HEK293 (cell line): ENCODE data around the gene LAMTOR5.

Experiments
- CTCF ChIA-PET: fragments of 350-600 bp; formaldehyde crosslinking; extraction: SDS; loops from one replicate; lab custom pipeline; 2021; ENCODE audit warnings: antibody characterized with exemption; lab: Yijun Ruan, JAX
- POLR2A ChIA-PET: fragments of 300-600 bp; formaldehyde crosslinking; extraction: SDS; loops from one replicate; lab custom pipeline; 2020; ENCODE audit warnings: antibody characterized with exemption, inconsistent platforms; lab: Yijun Ruan, JAX
- H3K27ac ChIP-seq: fragments of 200-500 bp; sonication (Bioruptor generic); 2 replicates; pipeline ENCODE4 v1.5.1; 2014; ENCODE audit warnings: low read depth, low read length, control low read depth, inconsistent platforms; ENCODE audit errors: extremely low read depth
- H3K36me3 ChIP-seq, 2 experiments: fragments of 200-500 bp in 1 of 2; sonication (Bioruptor generic) in 1 of 2; 1 replicate in 1 of 2; 2 replicates in 1 of 2; pipeline ENCODE4 v1.5.1; 2014 to 2017; ENCODE audit warnings: inconsistent platforms in 2 of 2, low read length in 2 of 2; ENCODE audit not compliant: control insufficient read depth in 2 of 2, insufficient read depth in 1 of 2
- H3K4me1 ChIP-seq: fragments of 200-500 bp; sonication (Bioruptor generic); 2 replicates; pipeline ENCODE4 v1.5.1; 2014; ENCODE audit warnings: mild to moderate bottlenecking, low read length, inconsistent platforms; ENCODE audit not compliant: control insufficient read depth, insufficient read depth
- H3K4me3 ChIP-seq: 2 replicates; pipeline ENCODE4 v1.5.1; 2011; ENCODE audit warnings: low read depth, mild to moderate bottlenecking, control low read depth, low read length, moderate library complexity
- H3K9me3 ChIP-seq: fragments of 200-500 bp; sonication (Bioruptor generic); 2 replicates; pipeline ENCODE4 v1.5.1; 2014; ENCODE audit warnings: low read depth, low read length, inconsistent platforms; ENCODE audit not compliant: control insufficient read depth, insufficient read depth
- KLF16 ChIP-seq: fragments of 450-650 bp; formaldehyde crosslinking; IDR thresholded peaks from 2 replicates; pipeline ENCODE4 v1.5.1; 2017; ENCODE audit warnings: missing biosample characterization, missing genetic modification characterization
- OSR2 ChIP-seq: fragments of 450-650 bp; formaldehyde crosslinking; IDR thresholded peaks from 2 replicates; pipeline ENCODE4 v1.5.1; 2016; ENCODE audit warnings: missing biosample characterization, missing genetic modification characterization
- SETDB1 ChIP-seq: IDR thresholded peaks from one replicate; pipeline ENCODE4 v1.6.1; 2017; ENCODE audit warnings: mild to moderate bottlenecking, low read length, moderate library complexity, mixed read lengths; ENCODE audit not compliant: insufficient read length
- SP3 ChIP-seq: fragments of 450-650 bp; formaldehyde crosslinking; IDR thresholded peaks from 2 replicates; pipeline ENCODE4 v1.5.1; 2016; ENCODE audit warnings: missing biosample characterization, missing genetic modification characterization
- ZBTB1 ChIP-seq: fragments of 450-650 bp; formaldehyde crosslinking; IDR thresholded peaks from 2 replicates; pipeline ENCODE4 v1.5.1; 2016; ENCODE audit warnings: missing biosample characterization, missing genetic modification characterization
- ZBTB48 ChIP-seq: fragments of 450-650 bp; formaldehyde crosslinking; IDR thresholded peaks from 2 replicates; pipeline ENCODE4 v1.5.1; 2016; ENCODE audit warnings: missing biosample characterization, missing genetic modification characterization
- ZBTB6 ChIP-seq: fragments of 450-650 bp; formaldehyde crosslinking; IDR thresholded peaks from 2 replicates; pipeline ENCODE4 v1.5.1; 2017; ENCODE audit warnings: missing biosample characterization, missing genetic modification characterization
- ZFP41 ChIP-seq: fragments of 450-650 bp; formaldehyde crosslinking; IDR thresholded peaks from 2 replicates; pipeline ENCODE4 v1.5.1; 2016; ENCODE audit warnings: missing biosample characterization, missing genetic modification characterization, borderline replicate concordance
- ZNF140 ChIP-seq: fragments of 450-650 bp; formaldehyde crosslinking; IDR thresholded peaks from 2 replicates; pipeline ENCODE4 v1.5.1; 2016; ENCODE audit warnings: missing biosample characterization, missing genetic modification characterization
- ZNF335 ChIP-seq: fragments of 450-650 bp; formaldehyde crosslinking; conservative IDR thresholded peaks from 2 replicates; pipeline ENCODE4 v1.5.1; 2016; ENCODE audit warnings: missing biosample characterization, missing genetic modification characterization
- ZNF416 ChIP-seq: fragments of 450-650 bp; formaldehyde crosslinking; IDR thresholded peaks from 2 replicates; pipeline ENCODE4 v1.5.1; 2016; ENCODE audit warnings: missing biosample characterization, missing genetic modification characterization
- ZNF433 ChIP-seq: fragments of 450-650 bp; formaldehyde crosslinking; IDR thresholded peaks from 2 replicates; pipeline ENCODE4 v1.5.1; 2016; ENCODE audit warnings: missing biosample characterization, missing genetic modification characterization, low read depth
- ZNF561 ChIP-seq: fragments of 450-650 bp; IDR thresholded peaks from 2 replicates; pipeline ENCODE4 v1.5.1; 2018; ENCODE audit warnings: missing biosample characterization, missing genetic modification characterization, borderline replicate concordance
- ZNF596 ChIP-seq: fragments of 450-650 bp; IDR thresholded peaks from 2 replicates; pipeline ENCODE4 v1.5.0; 2018; ENCODE audit warnings: missing biosample characterization, mild to moderate bottlenecking, missing genetic modification characterization, moderate library complexity
- ZNF610 ChIP-seq: fragments of 450-650 bp; formaldehyde crosslinking; IDR thresholded peaks from 2 replicates; pipeline ENCODE4 v1.5.1; 2016; ENCODE audit warnings: missing biosample characterization, missing genetic modification characterization, borderline replicate concordance
- ZNF621 ChIP-seq: fragments of 450-650 bp; formaldehyde crosslinking; IDR thresholded peaks from 2 replicates; pipeline ENCODE4 v1.5.1; 2017; ENCODE audit warnings: missing biosample characterization, missing genetic modification characterization
- ZNF624 ChIP-seq: fragments of 450-650 bp; formaldehyde crosslinking; IDR thresholded peaks from 2 replicates; pipeline ENCODE4 v1.5.1; 2017; ENCODE audit warnings: missing biosample characterization, missing genetic modification characterization
- ZNF639 ChIP-seq: fragments of 450-650 bp; formaldehyde crosslinking; IDR thresholded peaks from 2 replicates; pipeline ENCODE4 v1.5.1; 2016; ENCODE audit warnings: missing biosample characterization, missing genetic modification characterization
- ZNF791 ChIP-seq: fragments of 450-650 bp; formaldehyde crosslinking; IDR thresholded peaks from 2 replicates; pipeline ENCODE4 v1.5.1; 2016; ENCODE audit warnings: missing biosample characterization, missing genetic modification characterization
- ZNF830 ChIP-seq: fragments of 450-650 bp; IDR thresholded peaks from 2 replicates; pipeline ENCODE4 v1.5.0; 2018; ENCODE audit warnings: missing biosample characterization, missing genetic modification characterization, low read depth, mild to moderate bottlenecking, moderate library complexity
- ZSCAN4 ChIP-seq: fragments of 450-650 bp; formaldehyde crosslinking; IDR thresholded peaks from 2 replicates; pipeline ENCODE4 v1.5.1; 2017; ENCODE audit warnings: missing biosample characterization, missing genetic modification characterization
- TF ChIP-seq, protein P1 (sequence below): fragments of 450-650 bp; formaldehyde crosslinking; IDR thresholded peaks from 2 replicates; pipeline ENCODE4 v1.5.1; 2016; ENCODE audit warnings: missing biosample characterization, missing genetic modification characterization

Gene LAMTOR5

DNA sequence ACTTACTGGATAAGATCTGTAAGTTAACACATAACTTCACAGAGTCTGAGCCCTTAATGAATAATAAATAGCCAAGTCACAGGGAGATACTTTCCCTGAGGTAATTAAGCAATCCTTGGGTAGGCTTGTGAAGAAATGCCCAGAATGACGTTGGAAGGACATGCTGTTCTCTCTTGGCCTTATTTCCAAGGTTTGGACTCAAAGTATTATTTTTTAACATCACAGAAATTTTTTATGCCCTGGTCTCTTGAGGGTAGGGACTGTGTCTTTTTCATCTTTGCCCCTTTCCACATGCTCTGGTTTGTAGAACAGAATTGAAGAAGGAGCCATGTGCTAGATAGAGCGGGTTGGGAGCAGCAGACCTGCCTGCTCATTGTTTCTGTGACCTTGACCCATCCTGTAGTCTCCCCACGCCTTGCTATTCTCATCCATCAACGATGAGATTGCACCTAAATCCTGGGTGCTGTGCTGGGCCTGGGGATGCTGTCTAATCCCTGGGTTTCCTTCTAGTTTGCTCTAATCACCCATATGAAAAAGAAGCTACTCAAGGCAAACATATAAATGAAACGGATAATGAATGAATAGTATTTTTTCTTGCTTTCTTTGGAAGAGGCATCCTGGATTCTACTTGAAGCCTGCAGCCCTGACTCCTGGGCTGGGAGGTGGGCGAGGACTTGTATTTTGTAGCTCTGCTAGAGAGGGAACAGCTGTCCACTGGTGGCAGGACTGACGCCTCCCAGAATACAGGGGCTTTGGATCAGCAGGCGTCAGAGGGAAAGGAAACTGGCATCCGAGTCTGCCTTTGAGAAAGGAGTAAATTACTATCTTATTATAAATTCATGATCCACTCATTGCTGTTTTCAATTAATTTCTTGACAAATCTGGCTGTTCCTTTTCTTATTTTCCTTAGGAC lies 17.5 kb upstream of the LAMTOR5 start:
- CTCF ChIA-PET = interaction anchor here (0.7 to 2.9 kb wide), 5 partner anchors 13 to 99 kb away, joined by 3 to 14 read pairs (median 3); partner anchors contain the start of gene LAMTOR5
- no peak for TF ChIP-seq ZNF416 (tag by site-specific recombination)
- TF ChIP-seq ZNF335 = no peak
- no peak for TF ChIP-seq ZNF830
- no peak for TF ChIP-seq ZBTB1 (tag by site-specific recombination)
- no peak for TF ChIP-seq SETDB1
- TF ChIP-seq ZNF610 (tag by site-specific recombination) = no peak
- TF ChIP-seq SP3 = no peak
- no peak for TF ChIP-seq ZBTB6 (tag by site-specific recombination)
- no peak for TF ChIP-seq ZNF433 (tag by site-specific recombination)
- no peak for TF ChIP-seq KLF16 (tag by site-specific recombination)
- no peak for TF ChIP-seq ZNF791 (tag by site-specific recombination)
- TF ChIP-seq ZSCAN4 (tag by site-specific recombination) = no peak
- TF ChIP-seq ZNF624 (tag by site-specific recombination) = no peak
- TF ChIP-seq ZNF561 = no peak
- no peak for TF ChIP-seq ZNF596
- no peak for TF ChIP-seq ZNF621 (tag by site-specific recombination)

GRCh38 chr1:110420874-110421793 lies 13.6 kb upstream of the LAMTOR5 start:
- Histone ChIP-seq H3K9me3 (no peaks in the 10 kb centered on the region), H3K36me3 (no peaks in the 10 kb centered on the region), H3K27ac (no peak overlapping the region), H3K4me1 (no peaks in the 10 kb centered on the region), H3K4me3 (no peak overlapping the region)
- TF ChIP-seq ZBTB48 (tag by site-specific recombination) = no peak
- TF ChIP-seq ZNF140 (tag by site-specific recombination) = no peak
- no peak for TF ChIP-seq OSR2 (tag by site-specific recombination)
- TF ChIP-seq ZNF639 (tag by site-specific recombination) = no peak
- no peak for TF ChIP-seq ZFP41
- TF ChIP-seq, protein P1, sequence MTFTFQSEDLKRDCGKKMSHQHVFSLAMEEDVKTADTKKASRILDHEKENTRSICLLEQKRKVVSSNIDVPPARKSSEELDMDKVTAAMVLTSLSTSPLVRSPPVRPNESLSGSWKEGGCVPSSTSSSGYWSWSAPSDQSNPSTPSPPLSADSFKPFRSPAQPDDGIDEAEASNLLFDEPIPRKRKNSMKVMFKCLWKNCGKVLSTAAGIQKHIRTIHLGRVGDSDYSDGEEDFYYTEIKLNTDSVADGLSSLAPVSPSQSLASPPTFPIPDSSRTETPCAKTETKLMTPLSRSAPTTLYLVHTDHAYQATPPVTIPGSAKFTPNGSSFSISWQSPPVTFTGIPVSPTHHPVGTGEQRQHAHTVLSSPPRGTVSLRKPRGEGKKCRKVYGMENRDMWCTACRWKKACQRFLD (tag by site-specific recombination) = no peak
- ChIA-PET POLR2A (interaction anchor here (0.6 kb wide), 1 partner anchor 86 kb away, joined by 3 read pairs; no protein-coding TSS in a partner anchor), CTCF (interaction anchor here (0.6 to 1.9 kb wide), 6 partner anchors 9 to 552 kb away, joined by 3 to 10 read pairs (median 5); no protein-coding TSS in a partner anchor)

More for the DNA sequence above, 17.5 kb upstream of the LAMTOR5 start:
- Histone ChIP-seq H3K4me1 (no peaks in the 10 kb centered on the region), H3K27ac (no peak overlapping the region), H3K4me3 (no peak overlapping the region), H3K36me3 (no peaks in the 10 kb centered on the region), H3K9me3 (no peaks in the 10 kb centered on the region)
- POLR2A ChIA-PET = interaction anchor here (1.3 kb wide), 1 partner anchor 17 kb away, joined by 3 read pairs; no protein-coding TSS in a partner anchor
